ENCODE results near the gene NDUFB10.
"Not testable (repeated sequence)": the region's sequence is repeated elsewhere in the genome, so short reads cannot be mapped to it uniquely, and the experiment has no call there.

NDUFB10 gene

DNA sequence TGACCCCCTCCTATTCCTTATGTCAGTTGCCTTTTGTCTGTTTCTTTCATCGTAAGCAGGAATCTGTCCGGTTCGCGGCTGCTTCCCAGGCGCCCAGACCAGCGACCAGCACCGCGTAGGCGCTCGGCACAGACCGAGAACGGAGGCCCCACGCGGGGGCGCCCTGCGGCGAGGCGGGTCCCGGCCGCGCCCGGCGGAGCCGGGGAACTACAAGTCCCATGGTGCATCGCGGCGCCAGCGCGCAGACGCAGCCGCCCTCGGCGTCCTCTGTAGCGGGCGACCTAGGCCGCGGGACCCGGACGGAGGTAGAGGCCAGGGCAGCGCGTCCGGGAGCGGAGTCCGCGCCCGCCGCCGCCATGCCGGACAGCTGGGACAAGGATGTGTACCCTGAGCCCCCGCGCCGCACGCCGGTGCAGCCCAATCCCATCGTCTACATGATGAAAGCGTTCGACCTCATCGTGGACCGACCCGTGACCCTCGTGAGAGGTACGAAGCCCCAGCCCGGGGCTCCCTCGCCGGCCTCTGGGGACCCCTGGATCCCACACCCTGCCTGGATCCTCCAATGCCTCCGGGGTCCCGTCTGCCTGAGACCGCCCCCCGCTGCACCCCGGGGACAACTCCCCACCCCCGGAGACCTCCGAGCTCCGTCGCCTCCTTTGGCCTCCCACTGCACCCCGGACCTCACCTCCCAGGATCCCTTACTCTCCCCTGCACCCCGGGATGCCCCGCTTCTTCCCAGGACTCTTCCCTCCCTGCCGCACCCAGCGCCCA is at the start of gene NDUFB10:
Gene NDUFB10, plus strand, starts transcription at position 270 of the 771 bp plus-strand sequence. Its CDS starts 87 bp downstream, at position 357.
- peak; percentile 93 for DNase-seq (ENCODE audit: low spot score)

DNA sequence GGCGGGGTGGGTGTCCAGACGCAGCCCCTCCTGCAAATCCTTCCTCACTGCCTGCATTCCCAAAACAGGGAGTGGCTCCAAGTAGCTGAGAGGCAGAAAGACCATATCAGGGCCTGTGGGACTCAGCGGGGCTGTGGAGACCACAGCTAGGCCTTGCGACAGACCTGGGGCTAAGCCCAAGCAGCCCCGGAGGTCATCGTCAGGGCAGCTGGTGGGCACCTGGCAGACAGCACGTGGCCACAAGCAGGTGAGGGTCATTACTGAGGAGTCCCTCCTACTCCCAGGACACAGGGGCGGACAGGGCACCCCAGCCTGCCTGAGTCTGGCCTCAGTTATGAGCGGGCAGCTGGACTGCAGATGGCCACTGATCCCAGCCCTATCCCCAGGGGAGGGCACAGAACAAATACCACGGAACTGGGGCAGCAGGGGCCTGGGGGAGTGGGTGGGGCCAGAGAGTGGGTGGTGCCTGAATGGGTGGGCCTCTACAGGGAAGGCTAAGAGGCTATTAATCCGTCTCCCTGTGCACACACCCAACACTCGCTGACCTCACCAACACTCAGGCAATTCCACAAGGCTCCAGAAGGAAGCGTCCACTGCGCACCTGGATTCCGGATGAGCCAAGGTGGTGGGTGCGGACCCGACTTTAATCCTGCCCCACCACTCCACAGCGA is 49.6 kb upstream of the NDUFB10 start:
- no peak for DNase-seq (ENCODE audit: low spot score)

DNA sequence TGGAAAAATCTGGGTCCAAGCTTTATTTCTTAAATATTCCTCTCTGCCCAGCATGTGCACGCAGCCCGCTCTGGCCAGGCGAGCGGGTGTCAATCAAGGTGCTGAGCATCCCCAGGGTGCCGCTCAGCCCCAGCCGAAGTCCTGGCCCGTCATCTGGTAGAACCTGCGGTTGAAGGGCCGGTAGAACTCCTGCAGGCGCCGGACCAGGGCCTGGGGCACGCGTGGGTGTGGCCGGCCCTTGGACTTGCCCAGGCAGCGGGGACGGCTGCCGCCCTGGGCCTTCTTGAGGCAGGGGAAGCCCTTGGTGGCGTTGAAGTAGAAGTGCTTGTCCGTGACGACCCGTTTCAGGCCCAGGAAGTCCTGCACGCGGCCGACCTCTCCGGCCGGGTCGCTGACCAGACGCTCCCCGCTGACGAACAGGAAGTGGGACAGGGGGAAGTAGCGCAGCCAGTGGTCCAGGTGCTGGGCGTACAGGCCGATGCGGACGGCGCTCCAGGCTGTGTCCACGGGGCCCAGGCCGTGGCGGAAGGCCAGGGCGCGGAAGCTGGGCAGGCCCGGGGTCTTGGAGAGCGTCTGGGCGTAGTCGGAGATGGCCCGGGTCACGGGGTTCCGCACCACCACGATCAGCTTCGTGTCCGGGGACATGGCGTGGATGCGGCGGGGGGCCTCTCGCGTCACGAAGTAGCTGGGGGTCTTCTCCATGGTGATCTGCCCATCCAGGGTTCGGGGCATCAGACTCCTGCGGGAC is 47.7 kb upstream of the NDUFB10 start:
- no peak for DNase-seq (ENCODE audit: low spot score)

DNA sequence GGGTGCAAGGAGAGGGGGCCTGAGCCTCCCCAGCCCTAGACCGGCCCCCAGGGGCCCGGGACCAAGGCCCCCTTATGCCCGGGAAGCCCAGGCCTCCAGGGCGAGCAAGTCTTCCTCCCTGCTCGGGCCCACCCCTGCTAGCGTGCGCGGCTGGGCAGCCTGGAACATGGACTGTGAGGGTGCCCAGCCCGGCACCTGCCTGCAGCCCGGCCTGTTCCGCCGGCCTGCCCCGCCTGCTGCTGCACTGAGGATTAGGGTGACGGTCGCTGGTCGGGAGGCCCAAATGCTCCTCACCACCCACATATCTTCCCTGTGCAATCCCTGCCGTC is 47.2 kb upstream of the NDUFB10 start:
- no peak for DNase-seq (ENCODE audit: low spot score)

DNA sequence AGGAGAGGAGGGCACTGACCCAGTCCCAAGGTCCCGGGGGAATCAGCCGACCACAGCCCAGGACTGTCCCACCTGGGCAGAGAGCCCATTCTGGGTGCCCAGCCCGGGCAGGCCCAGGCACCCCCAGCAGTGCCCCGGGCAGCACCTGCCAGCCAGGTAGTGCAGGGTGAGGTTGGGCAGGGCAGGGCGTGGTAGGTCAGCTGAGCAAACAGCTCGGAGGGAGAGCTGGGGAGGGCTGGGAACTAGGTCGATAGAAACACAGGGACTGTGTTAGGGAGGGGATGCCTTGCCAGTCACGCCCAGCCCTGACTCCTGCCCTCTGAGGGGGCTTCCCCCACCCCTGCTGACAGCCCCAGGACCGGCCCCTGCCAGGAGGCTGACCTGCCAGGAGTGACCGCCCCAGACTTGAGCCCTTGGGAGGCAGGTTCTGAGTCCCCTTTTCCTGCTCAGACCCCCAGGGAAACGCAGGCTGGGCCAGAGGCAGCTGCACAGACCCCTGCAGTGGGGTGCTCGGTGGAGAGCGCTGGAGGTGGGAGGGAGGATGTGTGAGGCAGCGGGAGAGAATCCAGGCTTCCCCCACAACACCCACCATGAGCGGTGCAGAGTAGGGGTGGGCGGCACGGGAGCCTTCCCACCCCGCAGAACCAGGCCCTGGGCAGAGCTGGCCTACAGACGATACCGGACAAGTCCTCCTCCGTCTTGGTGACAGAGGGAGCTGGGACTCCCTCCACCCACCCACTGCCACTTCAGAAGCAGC is 45.8 kb upstream of the NDUFB10 start:
- no peak for DNase-seq (ENCODE audit: low spot score)

DNA sequence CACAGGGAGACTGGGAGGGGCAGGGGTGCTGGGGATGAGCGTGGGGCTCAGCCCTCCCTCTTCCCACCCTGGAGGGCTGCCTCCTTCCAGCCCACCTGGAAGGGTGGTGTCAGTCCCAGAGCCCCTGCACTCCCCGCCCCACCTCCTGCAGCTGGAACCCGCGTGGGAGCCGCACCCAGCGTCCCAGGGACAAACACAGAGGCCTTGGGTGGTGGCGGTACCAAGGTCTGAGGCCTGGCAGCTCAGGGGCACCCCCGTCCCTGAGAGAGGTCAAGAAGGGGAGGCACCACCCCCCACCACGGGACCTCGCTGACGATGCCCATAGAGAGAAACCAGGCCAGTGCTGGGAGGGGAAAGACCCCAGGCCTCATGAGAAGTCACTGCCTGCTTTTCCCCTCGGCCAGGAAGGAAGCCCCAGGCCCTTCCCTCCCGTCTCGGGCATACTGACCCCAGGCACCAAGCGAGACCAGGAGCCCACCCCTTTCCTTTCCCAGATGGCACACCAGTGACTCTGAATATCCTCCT is 45.2 kb upstream of the NDUFB10 start:
- no peak for DNase-seq (ENCODE audit: low spot score)

DNA sequence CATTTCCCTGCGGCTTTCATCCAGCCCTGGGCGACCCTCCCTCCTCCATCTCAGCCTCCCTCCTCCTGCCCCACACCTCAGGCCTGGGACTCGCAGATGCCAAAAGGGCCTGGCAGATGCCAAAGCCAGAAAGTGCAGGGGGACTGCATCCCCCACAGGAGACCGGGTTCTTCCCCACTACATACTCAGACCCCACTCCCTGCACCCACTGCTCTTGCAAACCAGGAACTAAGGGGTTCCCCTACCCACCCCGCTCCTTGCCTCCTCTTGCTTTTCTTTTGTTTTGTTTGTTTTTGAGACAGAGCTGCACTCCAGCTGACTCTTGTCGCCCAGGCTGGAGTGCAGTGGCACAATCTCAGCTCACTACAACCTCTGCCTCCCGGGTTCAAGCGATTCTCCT is 44.4 kb upstream of the NDUFB10 start:
- no peak for DNase-seq (ENCODE audit: low spot score)

DNA sequence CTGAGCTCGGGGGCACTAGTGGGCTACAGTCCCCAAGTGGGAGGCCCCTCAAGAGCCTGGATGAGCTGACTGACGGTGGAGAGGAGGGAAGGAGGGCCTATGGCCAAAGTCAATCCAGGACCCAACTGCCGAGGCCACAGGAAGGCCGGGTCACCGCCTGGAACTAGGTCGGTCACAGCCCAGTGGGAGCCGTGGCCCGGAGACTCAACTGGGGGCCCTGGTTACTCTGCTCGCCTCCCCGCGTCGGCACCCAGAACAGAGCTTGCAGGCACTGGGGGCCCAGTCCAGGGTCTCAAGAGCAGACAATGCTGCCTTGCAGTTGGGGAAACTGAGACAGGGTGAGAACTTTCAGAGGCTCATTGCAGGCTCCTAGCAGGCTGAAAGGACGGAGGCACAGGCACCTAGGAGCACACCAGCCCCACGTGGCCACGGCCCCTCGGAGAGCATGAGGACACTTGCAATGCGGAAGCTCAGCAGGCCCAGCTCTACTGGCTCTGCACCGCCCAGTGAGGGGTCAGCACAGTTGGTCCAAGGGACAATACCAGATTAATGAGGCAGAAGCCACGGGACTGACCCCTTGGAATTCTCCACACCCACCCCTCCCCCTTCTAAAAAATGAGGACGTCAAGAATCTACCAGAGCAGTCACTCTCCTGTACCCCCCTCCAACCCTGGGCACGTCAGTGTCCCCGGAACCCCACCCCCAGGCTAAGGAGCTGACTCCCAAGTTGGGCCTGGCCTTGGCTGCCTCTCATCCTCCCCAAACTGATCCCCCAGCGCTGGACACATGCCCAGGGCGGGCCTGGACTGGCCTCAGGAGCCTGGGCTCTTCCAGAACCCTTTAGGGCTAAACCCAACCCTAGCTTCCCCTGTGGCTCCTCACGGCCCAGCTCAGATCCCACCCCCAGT is 43.4 kb upstream of the NDUFB10 start:
- DNase-seq (ENCODE audit: low spot score) = no peak

DNA sequence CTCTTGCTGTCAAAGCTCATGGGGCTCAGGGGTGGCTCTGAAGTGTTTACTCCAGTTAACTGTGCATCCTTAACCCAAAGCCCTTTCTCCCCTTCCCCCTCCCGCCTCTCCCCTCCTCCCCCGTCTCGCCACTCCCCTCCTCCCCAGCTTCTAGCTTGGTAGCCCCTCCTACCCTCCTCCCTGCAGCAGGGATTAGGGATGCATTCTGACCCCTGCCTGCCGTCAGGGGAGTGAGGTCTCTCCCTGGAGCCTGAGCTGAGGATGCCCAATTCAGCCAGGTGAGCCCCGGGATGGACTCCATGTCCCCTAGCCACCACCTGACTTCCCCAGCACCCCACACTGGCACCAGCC is 42.7 kb upstream of the NDUFB10 start:
- DNase-seq (ENCODE audit: low spot score) = no peak

DNA sequence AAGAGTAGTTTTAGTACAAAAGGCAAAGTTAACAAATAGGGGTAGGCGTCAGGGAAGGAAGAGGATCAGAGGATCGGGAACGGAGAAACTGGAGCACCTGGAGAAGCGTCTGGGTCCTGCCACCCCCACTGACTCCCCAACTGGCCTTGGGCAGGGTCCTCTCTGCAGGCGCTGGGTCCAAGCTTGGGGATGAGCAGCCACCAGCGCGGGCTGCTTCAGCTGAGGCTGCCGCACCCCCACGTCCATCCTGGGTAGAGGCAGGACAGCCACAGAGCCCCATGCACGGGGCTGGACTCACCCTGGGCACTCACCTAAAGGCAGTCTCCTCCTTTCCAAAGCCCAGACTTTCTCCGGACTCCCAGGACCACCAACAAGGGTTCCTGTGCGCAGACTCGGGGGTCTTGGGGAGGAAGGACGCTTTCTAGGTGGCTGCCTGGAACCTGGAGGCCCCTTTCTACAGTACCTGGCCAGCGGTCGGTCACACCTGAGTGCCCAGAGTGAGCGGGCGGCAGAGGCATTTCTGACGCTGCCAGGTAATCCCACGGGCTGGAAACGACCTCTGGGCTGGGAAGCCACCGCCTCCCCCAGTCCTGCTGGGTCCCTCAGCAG is 42.2 kb upstream of the NDUFB10 start:
- DNase-seq (ENCODE audit: low spot score) = no peak

DNA sequence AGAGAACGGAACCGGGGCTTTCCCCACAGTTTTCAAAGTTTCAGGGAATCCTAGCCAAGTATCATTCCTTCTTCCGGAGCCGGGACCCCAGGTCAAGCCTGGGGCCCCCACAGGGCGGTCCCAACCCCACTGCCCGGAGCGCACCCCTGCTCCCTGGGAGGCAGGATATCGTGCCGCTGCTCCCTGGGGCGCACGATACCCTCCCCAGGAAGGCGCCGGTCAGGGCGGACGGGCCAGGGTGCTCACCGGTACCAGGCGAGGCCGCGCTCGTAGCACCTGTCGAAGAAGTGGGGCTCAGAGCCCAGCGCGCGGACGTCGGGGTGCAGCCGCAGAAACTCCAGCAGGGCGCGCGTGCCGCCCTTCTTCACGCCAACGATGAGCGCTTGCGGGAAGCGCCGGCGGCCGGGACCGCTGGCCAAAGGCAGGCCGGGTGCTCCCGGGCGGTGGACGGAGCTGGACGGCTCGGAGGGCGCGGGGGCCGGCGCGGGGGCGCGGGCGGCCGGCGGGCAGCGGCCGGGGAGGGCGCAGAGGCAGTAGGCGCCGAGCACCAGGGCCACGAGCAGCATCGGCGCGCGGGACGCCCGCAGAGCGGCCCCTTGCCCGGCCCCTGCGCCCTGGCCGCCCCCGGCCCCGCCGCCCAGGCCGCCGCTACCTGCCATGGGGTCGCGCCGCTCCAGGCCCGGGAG is 41.5 kb upstream of the NDUFB10 start:
- DNase-seq (ENCODE audit: low spot score) = no peak

DNA sequence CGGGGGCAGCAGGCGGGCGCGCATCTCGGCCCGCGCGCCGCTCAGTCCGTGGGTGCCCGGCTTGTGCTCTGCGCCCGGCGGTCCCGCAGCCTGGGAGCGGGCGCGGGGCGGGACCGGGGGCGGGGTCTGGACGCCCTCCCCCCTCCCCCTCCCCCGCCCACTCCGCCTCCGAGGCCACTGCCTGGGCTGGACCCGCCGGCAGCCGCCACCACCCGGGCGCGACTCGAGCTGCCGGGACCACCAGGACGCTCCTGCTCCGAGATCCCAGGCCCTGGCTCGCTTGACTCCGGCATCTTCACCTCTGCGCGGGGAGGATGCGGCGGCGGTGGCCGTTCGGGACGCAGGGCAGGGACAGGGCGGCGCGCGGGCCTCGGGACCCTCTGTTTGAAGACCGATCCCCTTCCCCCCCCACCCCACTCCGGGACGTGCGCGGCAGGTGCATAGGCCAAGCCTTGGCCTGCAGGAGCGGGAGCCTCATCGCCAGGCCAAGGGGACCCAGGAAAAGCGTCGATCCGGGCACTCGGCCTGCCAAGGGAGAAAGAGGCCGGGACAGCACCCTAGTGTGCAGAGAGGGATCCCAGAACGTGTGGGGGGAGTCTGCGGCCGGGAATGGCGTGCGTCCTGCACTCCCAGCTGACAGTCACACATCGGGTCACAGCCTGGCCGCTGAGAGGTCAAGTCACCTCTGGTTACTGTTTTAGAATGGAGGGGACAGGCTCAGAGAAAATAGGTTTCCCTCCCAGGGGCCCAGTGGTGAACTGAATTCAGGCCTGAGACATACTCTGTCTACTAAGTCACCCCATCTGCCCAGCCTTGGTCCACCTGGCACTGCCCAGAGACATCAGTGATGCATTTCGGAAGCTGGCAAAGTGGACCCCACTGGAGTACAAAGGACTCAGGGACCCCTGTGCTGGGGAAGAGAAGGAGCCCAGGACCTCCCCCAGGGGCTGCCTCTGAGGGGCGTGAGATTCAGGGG is 40.7 kb upstream of the NDUFB10 start, which contains the start of gene HS3ST6:
Gene HS3ST6, minus strand, starts transcription at position 65 of the 976 bp plus-strand sequence. CDS start 92 bp downstream, outside the sequence.
- no peak for DNase-seq (ENCODE audit: low spot score)

DNA sequence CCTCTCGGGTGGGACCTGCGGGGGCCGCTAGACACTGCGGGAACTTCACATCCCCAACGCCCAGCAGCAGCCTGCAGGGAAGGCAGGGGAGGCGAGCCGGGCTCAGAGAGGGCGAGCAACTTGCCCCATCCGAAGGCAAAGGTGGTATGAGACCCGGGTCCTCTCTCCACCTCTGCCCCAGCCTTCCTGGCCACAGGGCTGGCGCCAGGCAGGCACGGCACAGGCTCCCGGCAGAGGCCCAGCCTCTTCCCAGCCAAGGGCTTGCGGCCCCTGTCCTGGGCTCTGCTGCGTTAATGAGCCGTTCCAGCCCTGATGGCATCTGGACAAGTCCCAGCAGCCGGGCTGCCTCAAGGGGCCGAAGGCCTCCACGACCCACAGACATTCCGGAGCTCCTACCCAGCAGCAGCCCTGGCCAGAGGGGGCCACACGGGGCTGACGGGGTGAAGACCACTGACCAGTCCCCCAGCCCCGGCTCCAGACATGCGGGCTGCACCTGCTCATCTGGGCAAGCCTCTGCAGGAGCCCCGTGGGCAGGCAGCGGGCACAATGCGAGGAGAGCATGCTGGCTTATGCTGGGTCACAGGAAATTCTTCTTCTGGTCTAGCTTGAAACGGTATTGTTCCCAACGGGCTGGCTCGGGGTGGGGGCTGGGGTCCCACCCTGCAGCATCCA is 39.9 kb upstream of the NDUFB10 start:
- no peak for DNase-seq (ENCODE audit: low spot score)

DNA sequence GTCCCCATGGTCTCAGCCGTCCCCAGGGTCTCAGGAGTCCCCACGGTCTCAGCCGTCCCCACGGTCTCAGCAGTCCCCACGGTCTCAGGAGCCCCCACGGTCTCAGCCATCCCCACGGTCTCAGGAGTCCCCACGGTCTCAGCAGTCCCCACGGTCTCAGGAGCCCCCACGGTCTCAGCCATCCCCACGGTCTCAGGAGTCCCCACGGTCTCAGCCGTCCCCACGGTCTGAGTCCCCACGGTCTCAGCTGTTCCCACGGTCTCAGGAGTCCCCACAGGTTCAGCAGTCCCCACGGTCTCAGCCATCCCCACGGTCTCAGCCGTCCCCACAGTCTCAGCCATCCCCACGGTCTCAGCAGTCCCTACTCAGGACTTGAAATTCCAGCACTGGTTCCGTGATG is 39.2 kb upstream of the NDUFB10 start:
- DNase-seq (ENCODE audit: low spot score) = not testable (repeated sequence)

DNA sequence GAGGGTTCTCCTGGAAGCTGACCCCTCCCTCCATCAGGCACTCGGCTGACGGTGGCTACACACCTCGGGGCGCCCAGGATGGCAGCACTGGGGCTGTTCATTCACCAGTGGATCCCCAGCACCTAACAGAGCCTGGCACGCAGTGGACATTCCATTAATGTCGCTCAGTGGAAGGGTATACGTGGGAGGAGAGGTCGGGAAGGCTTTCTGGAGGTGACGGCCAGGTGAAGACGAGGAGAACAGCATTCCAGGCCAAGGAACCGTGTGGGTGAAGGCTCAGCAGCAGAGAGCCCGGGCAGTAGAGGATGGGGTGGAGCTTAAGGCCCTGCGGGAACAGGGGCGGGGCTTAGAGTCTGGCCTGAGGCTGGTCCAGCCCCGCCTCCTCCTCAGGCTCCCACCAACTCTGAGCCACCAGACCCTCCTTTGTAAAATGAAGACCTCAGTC is 38.6 kb upstream of the NDUFB10 start:
- DNase-seq (ENCODE audit: low spot score) = no peak

DNA sequence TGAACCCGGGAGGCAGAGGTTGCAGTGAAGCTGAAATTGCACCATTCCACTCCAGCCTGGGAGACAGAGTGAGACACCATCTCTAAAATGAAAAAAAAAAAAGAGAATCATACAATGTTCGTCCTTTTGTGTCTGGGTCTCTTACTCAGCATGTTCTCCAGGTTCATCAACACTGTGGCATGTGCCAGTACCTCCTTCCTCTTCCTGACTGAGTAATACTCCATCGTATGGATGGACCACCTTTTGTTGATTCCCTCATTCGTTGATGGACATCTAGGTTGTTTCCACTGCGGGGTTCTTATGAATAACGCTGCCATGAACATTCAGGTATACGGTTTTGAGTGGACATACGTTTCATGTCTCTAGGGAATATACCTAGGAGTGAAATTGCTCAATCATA is 37.0 kb upstream of the NDUFB10 start:
- DNase-seq (ENCODE audit: low spot score) = no peak

DNA sequence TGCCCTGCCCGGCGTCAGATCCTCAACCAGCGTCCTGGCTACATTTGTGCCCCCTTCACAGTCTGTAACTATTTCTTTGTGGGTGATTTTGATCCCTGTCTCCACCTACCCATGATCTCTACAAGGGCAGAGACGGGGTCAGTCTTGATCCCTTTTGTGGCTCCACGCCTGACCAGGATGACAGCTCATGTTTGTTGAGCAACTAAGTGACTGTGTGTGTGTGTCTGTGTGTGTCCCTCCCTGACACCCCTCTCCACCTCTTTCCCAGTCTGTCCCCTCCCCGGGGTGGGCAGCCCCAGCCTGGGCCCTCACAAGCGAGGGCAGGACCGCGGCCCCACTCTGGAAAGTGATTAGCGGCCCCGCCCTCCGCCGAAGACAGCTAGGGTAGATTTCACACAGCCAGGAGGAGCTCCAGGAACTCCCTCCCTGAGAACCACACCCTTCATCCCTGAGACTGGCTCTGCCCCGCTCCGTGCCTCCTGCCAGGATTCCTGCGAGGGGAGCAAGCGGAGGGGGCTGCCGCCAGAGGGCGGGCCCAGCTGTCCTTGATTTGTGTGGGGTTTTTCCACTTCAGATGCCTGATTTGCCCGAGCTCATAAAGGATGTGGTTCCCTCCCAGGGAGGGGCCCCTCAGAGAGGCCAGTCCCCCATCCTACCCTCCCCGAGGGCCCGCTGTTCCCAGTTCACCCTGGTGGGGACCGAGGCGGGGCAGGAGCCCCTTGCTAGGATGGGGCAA is 35.9 kb upstream of the NDUFB10 start:
- peak; percentile 69 for DNase-seq (ENCODE audit: low spot score)
